GOT3 (cell line): Measurements from ENCODE around the gene ERAP2.

Source experiments
- DNase-seq: peaks from one replicate; lab custom pipeline; 2025; ENCODE audit warnings: mixed read lengths; lab: John Stamatoyannopoulos, UW

The ERAP2 gene

GRCh38 chr5:96933764-96934707 lies 57.7 kb downstream of the ERAP2 start:
- no peak for DNase-seq

GRCh38 chr5:96934708-96935558 lies 58.6 kb downstream of the ERAP2 start:
- DNase-seq, result peak; percentile 92

- peak; percentile 86 for DNase-seq
Observed at GRCh38 chr5:96935559-96936430, 59.5 kb downstream of the ERAP2 start, which contains the start of gene LNPEP. Gene LNPEP (plus strand): TSS chr5:96936080. CDS start chr5:96936156, 76 bp downstream.

- no peak for DNase-seq
Observed at GRCh38 chr5:96936431-96937320, 60.4 kb downstream of the ERAP2 start.

- DNase-seq, result no peak
Observed at GRCh38 chr5:96940586-96940985, 64.3 kb downstream of the ERAP2 start.

GRCh38 chr5:96941140-96941539 lies 64.8 kb downstream of the ERAP2 start:
- DNase-seq, result no peak

- no peak for DNase-seq
Observed at GRCh38 chr5:96942078-96942477, 65.8 kb downstream of the ERAP2 start.

GRCh38 chr5:96942911-96943310 lies 66.6 kb downstream of the ERAP2 start:
- no peak for DNase-seq

- DNase-seq, result no peak
Observed at GRCh38 chr5:96943799-96944198, 67.5 kb downstream of the ERAP2 start.

GRCh38 chr5:96945144-96945897 lies 69.0 kb downstream of the ERAP2 start:
- DNase-seq, result no peak

GRCh38 chr5:96946381-96946780 lies 70.1 kb downstream of the ERAP2 start:
- no peak for DNase-seq

GRCh38 chr5:96952118-96952750 lies 75.9 kb downstream of the ERAP2 start:
- no peak for DNase-seq

- DNase-seq, result no peak
Observed at GRCh38 chr5:96952974-96953730, 76.9 kb downstream of the ERAP2 start.

- DNase-seq, result no peak
Observed at GRCh38 chr5:96957254-96958049, 81.2 kb downstream of the ERAP2 start.

GRCh38 chr5:96958977-96959376 lies 82.7 kb downstream of the ERAP2 start:
- DNase-seq, result no peak

GRCh38 chr5:96961053-96961452 lies 84.8 kb downstream of the ERAP2 start:
- DNase-seq, result no peak

GRCh38 chr5:96962540-96962991 lies 86.3 kb downstream of the ERAP2 start:
- no peak for DNase-seq

- DNase-seq, result peak; percentile 6
Observed at GRCh38 chr5:96963267-96963666, 87.0 kb downstream of the ERAP2 start.
